AG10803 (cell line): ENCODE measurements around the gene ZNF485.

Experiments used
- DNase-seq: peaks from one replicate; pipeline ENCODE4 v3.0.0; 2010; ENCODE audit warnings: low read depth
- H3K4me3 ChIP-seq: 2 replicates; pipeline ENCODE4 v1.5.1; 2011; ENCODE audit warnings: mild to moderate bottlenecking, low read length, control low read depth
- TF ChIP-seq, protein P1 (sequence below): conservative IDR thresholded peaks from 2 replicates; pipeline ENCODE4 v1.5.1; 2011; ENCODE audit warnings: mild to moderate bottlenecking, low read length, control low read depth, inconsistent platforms

Gene ZNF485

DNA sequence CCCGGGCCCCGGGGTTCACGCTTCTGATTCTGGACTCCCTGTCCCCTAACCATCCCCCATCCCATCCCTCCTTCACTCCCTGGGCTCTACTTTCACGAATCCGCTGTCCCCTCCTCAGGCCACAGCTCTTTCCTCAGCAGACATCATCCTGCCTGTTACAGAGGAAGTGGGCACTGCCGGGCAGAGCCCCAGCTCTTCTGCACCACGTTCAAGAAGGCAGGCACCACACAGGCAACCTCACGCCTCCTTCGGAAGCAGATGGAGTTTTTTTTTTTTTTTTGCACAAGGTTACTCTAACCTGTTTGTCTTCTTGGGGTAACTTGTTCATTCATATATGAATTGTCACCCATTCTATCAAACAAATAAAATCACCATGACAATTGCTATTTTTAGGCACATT lies 60.3 kb downstream of the ZNF485 start:
- TF ChIP-seq, protein P1, sequence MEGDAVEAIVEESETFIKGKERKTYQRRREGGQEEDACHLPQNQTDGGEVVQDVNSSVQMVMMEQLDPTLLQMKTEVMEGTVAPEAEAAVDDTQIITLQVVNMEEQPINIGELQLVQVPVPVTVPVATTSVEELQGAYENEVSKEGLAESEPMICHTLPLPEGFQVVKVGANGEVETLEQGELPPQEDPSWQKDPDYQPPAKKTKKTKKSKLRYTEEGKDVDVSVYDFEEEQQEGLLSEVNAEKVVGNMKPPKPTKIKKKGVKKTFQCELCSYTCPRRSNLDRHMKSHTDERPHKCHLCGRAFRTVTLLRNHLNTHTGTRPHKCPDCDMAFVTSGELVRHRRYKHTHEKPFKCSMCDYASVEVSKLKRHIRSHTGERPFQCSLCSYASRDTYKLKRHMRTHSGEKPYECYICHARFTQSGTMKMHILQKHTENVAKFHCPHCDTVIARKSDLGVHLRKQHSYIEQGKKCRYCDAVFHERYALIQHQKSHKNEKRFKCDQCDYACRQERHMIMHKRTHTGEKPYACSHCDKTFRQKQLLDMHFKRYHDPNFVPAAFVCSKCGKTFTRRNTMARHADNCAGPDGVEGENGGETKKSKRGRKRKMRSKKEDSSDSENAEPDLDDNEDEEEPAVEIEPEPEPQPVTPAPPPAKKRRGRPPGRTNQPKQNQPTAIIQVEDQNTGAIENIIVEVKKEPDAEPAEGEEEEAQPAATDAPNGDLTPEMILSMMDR, result no peak
- DNase-seq, result no peak
- no peak overlapping the region for H3K4me3 ChIP-seq

DNA sequence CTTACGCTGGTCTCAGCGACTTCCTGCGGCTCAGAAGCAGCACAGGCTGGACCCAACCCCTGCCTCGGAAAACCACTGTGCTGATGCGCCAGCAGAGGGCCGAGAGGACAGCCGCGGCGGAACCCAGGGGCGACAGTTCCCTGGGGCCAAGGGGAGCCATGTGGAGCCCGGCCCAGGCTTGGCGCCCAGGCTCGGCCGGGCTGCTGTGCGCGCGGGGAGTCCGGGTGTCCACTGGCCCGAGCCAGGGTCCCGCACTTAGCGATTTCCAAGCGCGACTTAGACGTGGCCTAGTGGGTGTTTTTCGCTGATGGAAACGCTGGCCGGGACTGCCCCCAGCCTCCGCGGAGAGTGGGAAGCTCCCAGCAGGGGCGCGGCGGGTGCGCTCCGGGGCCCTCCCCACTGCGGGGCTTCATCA lies 61.1 kb downstream of the ZNF485 start:
- H3K4me3 ChIP-seq, result no peak overlapping the region
- TF ChIP-seq, protein P1, result peak; percentile 49
- peak; percentile 29 for DNase-seq
